SJSA1 (cell line): ENCODE measurements around the gene TNS1. TPM values are rescaled to one million over a fixed set of nuclear protein-coding genes. Genes with fewer than 3 reads are reported as not detected.

Experiments used
- DNase-seq, 2 experiments: peaks; one replicate each; pipeline ENCODE4 v3.0.0-alpha.2; 2015 to 2020; ENCODE audit warnings: low spot score in 2 of 2, low read depth in 1 of 2
- H3K27ac ChIP-seq: fragments of 250-450 bp; sonication (Bioruptor Pico); 2 replicates; pipeline ENCODE4 v1.5.1; 2020; ENCODE audit warnings: mild to moderate bottlenecking, moderate library complexity
- H3K27me3 ChIP-seq: fragments of 250-450 bp; sonication (Bioruptor Pico); replicated peaks from 2 replicates; pipeline ENCODE4 v1.5.1; 2020; ENCODE audit warnings: mild to moderate bottlenecking, moderate library complexity
- H3K36me3 ChIP-seq: fragments of 250-450 bp; sonication (Bioruptor Pico); 2 replicates; pipeline ENCODE4 v1.5.1; 2020; ENCODE audit warnings: mild to moderate bottlenecking
- H3K4me1 ChIP-seq: fragments of 250-450 bp; sonication (Bioruptor Pico); replicated peaks from 2 replicates; pipeline ENCODE4 v1.6.1; 2021; ENCODE audit warnings: mild to moderate bottlenecking
- H3K4me3 ChIP-seq: fragments of 250-450 bp; sonication (Bioruptor Pico); 2 replicates; pipeline ENCODE4 v1.5.1; 2020; ENCODE audit warnings: mild to moderate bottlenecking
- H3K9me3 ChIP-seq: fragments of 250-450 bp; sonication (Bioruptor Pico); replicated peaks from 2 replicates; pipeline ENCODE4 v1.5.1; 2020; ENCODE audit warnings: mild to moderate bottlenecking
- total RNA-seq: library from RNA; depleted of rRNA; stranded (reverse); fragments of >200 nt; shearing (Covaris generic); gene quantifications from 2 replicates; pipeline ENCODE4 v1.2.3, GENCODE V29; 2014

The TNS1 gene
- total RNA-seq, 1 experiment from 2014 or later: 9.8 TPM

GRCh38 chr2:217969588-217969987 lies 33.2 kb downstream of the TNS1 start:
- Histone ChIP-seq H3K4me3 (no peak overlapping the region), H3K9me3 (no peaks in the 10 kb centered on the region), H3K36me3 (no peaks in the 10 kb centered on the region), H3K27ac (no peak overlapping the region), H3K27me3 (no peaks in the 10 kb centered on the region), H3K4me1 (peaks cover 21% of the 10 kb centered on the region)
- no peak for DNase-seq

DNA sequence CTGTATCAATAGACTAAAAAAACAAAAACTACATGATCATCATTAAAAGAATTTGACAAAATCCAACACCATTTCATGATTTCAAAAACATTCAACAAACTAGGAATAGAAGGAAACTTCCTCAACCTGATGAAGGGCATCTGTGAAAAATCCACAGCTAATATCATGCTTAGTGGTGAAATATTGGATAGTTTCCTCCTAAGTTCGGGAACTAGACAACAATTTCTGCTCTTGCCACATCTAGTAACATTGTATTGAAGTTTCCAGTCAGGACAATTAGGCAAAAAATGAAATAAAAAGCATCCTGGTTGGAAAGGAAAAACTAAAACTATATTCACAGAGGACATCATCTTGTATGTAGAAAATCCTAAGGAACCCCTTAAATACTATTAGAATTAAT lies 34.8 kb downstream of the TNS1 start:
- no peak for DNase-seq
- H3K9me3 ChIP-seq: no peaks in the 10 kb centered on the region
- peaks cover 23% of the 10 kb centered on the region for H3K4me1 ChIP-seq
- no peaks in the 10 kb centered on the region for H3K36me3 ChIP-seq
- H3K27ac ChIP-seq: no peak overlapping the region
- no peaks in the 10 kb centered on the region for H3K27me3 ChIP-seq
- no peak overlapping the region for H3K4me3 ChIP-seq

DNA sequence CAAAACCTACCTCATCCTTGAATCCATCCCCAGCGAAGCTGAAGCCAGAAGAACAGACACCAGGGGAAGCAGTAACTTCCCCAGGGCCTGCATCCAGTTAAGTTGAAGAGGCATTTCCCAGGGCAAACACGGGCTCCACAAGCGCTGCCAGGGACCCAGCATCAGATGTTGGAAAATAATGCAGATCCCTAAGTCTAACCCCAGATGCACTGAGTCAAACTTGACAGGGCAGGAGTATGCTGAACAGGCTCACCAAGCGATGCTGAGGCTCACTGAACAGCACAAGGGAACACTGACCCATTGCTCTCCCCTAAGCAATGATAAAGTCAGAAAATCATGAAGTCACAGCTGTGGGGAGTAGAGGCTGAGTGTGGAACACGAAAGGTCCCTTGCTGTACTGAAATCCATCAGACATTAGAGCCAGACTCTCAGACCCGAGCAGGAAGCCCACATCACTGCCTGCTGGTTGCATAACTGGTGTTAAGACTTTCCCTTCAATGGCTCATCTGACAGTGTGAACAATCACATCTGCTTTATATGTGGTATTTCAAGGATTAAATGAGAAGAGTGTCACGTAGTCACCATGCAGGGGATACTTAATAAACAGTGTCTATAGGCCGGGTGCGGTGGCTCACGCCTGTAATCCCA lies 36.2 kb downstream of the TNS1 start:
- H3K27me3 ChIP-seq: no peaks in the 10 kb centered on the region
- H3K36me3 ChIP-seq: no peaks in the 10 kb centered on the region
- H3K4me3 ChIP-seq: no peak overlapping the region
- peaks cover 23% of the 10 kb centered on the region for H3K4me1 ChIP-seq
- no peaks in the 10 kb centered on the region for H3K9me3 ChIP-seq
- DNase-seq: no peak
- peak overlapping the region; percentile 9; the same call in 1 of the 2 replicates for H3K27ac ChIP-seq

GRCh38 chr2:217964275-217965161 lies 38.3 kb downstream of the TNS1 start:
- H3K27ac ChIP-seq: no peak overlapping the region
- peaks cover 26% of the 10 kb centered on the region for H3K4me1 ChIP-seq
- no peak overlapping the region for H3K4me3 ChIP-seq
- no peak for DNase-seq
- no peaks in the 10 kb centered on the region for H3K36me3 ChIP-seq
- H3K9me3 ChIP-seq: no peaks in the 10 kb centered on the region
- H3K27me3 ChIP-seq: no peaks in the 10 kb centered on the region

- Histone ChIP-seq H3K9me3 (no peaks in the 10 kb centered on the region), H3K4me3 (no peak overlapping the region), H3K36me3 (no peaks in the 10 kb centered on the region), H3K27ac (no peak overlapping the region), H3K27me3 (no peaks in the 10 kb centered on the region), H3K4me1 (peaks cover 13% of the 10 kb centered on the region)
- no peak for DNase-seq
Observed at GRCh38 chr2:217960351-217960750, 42.4 kb downstream of the TNS1 start.

DNA sequence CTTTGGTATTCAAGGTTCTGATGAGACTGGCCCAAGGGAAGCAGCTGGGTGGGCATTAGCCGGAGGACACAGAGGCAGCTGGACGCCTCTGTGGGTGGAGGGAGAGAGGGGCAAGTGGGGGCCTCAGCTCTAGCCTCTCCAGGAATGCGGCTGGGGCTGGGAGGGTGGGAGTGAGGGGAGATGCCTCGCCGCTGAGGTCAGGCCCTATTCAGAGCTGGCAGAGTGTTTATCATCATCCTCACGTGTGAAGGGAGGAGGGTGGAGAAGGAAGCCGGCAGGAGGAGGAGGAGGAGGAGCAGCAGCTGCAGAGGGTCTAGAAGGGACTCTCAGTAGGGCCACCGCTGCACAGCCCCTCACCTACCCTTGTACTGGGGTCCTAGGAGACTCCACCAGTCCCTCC lies 43.1 kb downstream of the TNS1 start:
- H3K9me3 ChIP-seq: no peaks in the 10 kb centered on the region; the same call in 1 of the 2 replicates
- DNase-seq: peak in 1 of 2 experiments; percentile 11
- peaks cover 6% of the 10 kb centered on the region for H3K4me1 ChIP-seq
- no peak overlapping the region for H3K4me3 ChIP-seq
- H3K27ac ChIP-seq: no peak overlapping the region
- no peaks in the 10 kb centered on the region for H3K36me3 ChIP-seq
- H3K27me3 ChIP-seq: no peaks in the 10 kb centered on the region

GRCh38 chr2:217958884-217959225 lies 43.9 kb downstream of the TNS1 start:
- H3K27me3 ChIP-seq: no peaks in the 10 kb centered on the region

GRCh38 chr2:217958206-217958883 lies 44.5 kb downstream of the TNS1 start:
- peaks cover 3% of the 10 kb centered on the region; the same call in 1 of the 2 replicates for H3K4me1 ChIP-seq
- no peak overlapping the region for H3K27ac ChIP-seq
- H3K36me3 ChIP-seq: no peaks in the 10 kb centered on the region
- no peak for DNase-seq
- H3K9me3 ChIP-seq: no peaks in the 10 kb centered on the region; the same call in 1 of the 2 replicates
- H3K4me3 ChIP-seq: no peak overlapping the region
- H3K27me3 ChIP-seq: no peaks in the 10 kb centered on the region

More at GRCh38 chr2:217958884-217959225, 43.9 kb downstream of the TNS1 start:
- Histone ChIP-seq H3K4me1 (peaks cover 3% of the 10 kb centered on the region; the same call in 1 of the 2 replicates), H3K9me3 (no peaks in the 10 kb centered on the region; the same call in 1 of the 2 replicates), H3K36me3 (no peaks in the 10 kb centered on the region), H3K4me3 (no peak overlapping the region), H3K27ac (no peak overlapping the region)
- no peak for DNase-seq

DNA sequence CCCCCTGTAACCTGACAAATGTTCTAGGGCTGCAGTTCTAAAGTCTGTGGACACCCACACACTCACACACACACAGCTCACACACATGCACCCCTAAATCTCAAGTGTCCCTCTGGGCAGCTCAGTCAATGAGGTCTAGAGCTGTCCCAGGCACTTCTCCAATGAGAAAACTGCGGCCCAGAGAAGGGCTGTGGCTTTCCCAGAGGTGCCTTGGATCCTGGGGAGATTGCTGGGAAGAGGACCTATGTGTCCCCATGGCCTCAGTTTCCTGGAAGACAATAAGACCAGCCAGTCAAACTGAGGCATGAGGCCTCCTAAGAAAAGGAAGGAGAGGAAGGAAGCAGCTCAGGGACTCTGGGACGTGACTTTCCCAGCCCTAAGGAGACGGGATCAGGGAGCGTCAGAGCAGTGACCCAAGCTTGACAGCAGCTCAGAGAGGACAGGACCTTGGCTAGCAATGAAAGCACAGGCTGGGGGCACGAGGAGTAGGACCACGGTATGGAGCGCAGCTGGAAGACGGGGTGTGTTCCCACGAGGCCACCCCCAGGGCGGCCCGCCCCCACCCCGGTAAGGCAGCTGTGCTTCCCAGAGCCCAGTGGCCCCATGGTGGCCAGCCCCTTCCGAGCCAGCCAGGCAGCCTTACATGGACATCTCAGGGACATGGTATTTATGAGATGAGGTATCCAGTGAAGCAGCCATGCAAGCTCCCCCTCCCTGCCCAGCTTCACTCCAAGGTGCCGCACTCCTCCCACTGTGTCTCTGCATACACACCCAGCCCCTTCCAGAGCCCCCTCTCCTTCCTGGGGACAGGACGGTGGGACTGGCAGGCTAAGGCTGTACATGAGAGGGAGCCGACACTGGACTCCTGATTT lies 46.0 kb downstream of the TNS1 start:
- H3K27ac ChIP-seq: no peak overlapping the region
- H3K4me1 ChIP-seq: peaks cover 3% of the 10 kb centered on the region; the same call in 1 of the 2 replicates
- H3K9me3 ChIP-seq: no peaks in the 10 kb centered on the region; the same call in 1 of the 2 replicates
- no peaks in the 10 kb centered on the region for H3K36me3 ChIP-seq
- no peaks in the 10 kb centered on the region for H3K27me3 ChIP-seq
- DNase-seq: no peak
- no peak overlapping the region for H3K4me3 ChIP-seq

GRCh38 chr2:217955881-217956493 lies 46.8 kb downstream of the TNS1 start:
- no peak overlapping the region for H3K4me3 ChIP-seq
- no peak for DNase-seq
- H3K27ac ChIP-seq: no peak overlapping the region
- no peaks in the 10 kb centered on the region for H3K36me3 ChIP-seq
- H3K4me1 ChIP-seq: peaks cover 3% of the 10 kb centered on the region; the same call in 1 of the 2 replicates
- no peaks in the 10 kb centered on the region for H3K27me3 ChIP-seq
- no peaks in the 10 kb centered on the region; the same call in 1 of the 2 replicates for H3K9me3 ChIP-seq

DNA sequence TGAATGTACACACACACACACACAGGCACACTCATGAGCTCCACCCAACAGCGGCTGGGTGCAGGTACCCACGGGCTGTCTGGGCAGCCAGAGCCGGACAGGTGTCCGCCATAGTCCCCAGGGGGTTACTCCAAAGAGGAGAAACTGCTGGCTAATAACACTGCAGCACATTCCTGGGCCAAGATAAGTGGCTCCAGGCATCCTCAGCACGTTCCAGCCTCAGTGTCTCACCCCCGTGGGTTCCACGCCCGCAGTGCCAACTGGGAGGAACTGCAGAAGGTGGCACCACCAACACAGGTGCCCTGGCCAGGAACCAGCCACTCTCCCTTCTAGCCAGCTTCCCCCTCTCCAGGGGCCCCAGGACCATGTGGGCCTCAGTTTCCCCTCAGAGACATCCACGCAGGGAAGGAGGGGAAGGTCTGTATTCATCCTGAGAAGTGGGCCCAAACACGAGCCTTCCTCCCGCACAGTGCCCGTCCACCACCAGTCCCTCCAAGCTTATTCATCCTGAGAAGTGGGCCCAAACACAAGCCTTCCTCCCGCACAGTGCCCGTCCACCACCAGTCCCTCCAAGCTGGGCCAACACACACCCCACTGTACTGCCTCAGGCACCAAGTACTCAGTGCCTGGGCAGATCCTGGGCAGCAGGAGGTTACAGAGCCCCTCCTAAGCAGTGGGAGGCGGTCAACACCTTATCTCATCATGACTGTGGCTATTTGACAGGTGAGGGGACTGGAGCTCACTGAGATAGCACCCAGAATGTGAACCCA lies 47.6 kb downstream of the TNS1 start:
- H3K27me3 ChIP-seq: no peaks in the 10 kb centered on the region
- peaks cover 3% of the 10 kb centered on the region; the same call in 1 of the 2 replicates for H3K4me1 ChIP-seq
- no peaks in the 10 kb centered on the region; the same call in 1 of the 2 replicates for H3K9me3 ChIP-seq
- no peak for DNase-seq
- no peaks in the 10 kb centered on the region for H3K36me3 ChIP-seq
- H3K4me3 ChIP-seq: no peak overlapping the region
- no peak overlapping the region for H3K27ac ChIP-seq

DNA sequence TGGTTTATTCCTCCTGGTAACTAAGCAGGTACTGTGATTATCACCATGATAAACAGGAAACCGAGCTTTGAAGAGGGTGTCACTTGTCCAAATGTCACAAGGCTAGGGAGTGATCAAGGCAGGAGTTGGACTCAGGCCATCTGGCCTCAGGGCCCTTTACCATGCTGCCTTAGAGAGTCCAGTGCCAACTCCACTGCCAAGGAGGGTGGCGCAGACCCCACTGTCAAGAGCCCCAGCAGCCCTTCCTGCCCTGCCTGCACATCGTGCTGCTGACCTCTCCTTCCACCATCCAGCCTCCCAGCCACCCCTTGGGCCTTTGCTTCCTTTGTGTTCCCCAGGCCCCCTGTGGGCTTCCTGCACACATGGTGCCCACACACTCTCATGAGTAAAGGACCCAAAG lies 48.3 kb downstream of the TNS1 start:
- no peaks in the 10 kb centered on the region for H3K4me1 ChIP-seq
- H3K27me3 ChIP-seq: no peaks in the 10 kb centered on the region
- DNase-seq: no peak
- H3K9me3 ChIP-seq: no peaks in the 10 kb centered on the region; the same call in 1 of the 2 replicates
- H3K36me3 ChIP-seq: no peaks in the 10 kb centered on the region
- no peak overlapping the region for H3K4me3 ChIP-seq
- H3K27ac ChIP-seq: no peak overlapping the region
